Tibial artery (tissue), 4 donors: Measurements from ENCODE around the gene ZNF512B.
A peak's percentile ranks its signal among the peaks of the same experiment; 100 is the strongest.

Experiments used
- DNase-seq, 2 donors: peaks; one replicate each; pipeline ENCODE4 v3.0.0-alpha.2; 2019
- H3K27ac ChIP-seq, 2 donors: fragments of 200-600 bp; sonication (generic) in 1 of 2; 1 replicate in 1 of 2; 2 replicates in 1 of 2; pipeline ENCODE4 v1.5.1; 2018 to 2019; ENCODE audit warnings: mild to moderate bottlenecking in 1 of 2
- H3K27me3 ChIP-seq, 2 donors: fragments of 200-600 bp; sonication (generic) in 1 of 2; one replicate each; pipeline versions ENCODE4 v1.5.1 to v1.6.0; 2016 to 2019
- H3K36me3 ChIP-seq, 3 donors: fragments of 200-600 bp; sonication (generic) in 2 of 3; one replicate each; pipeline ENCODE4 v1.5.1; 2016 to 2019; ENCODE audit warnings: mild to moderate bottlenecking in 2 of 3
- H3K4me1 ChIP-seq, 4 donors: fragments of 200-600 bp; sonication (generic) in 2 of 4; 1 replicate in 3 of 4; 2 replicates in 1 of 4; pipeline ENCODE4 v1.5.1; 2016 to 2019
- H3K4me3 ChIP-seq, 2 donors: fragments of 200-600 bp; sonication (generic) in 1 of 2; 1 replicate in 1 of 2; 2 replicates in 1 of 2; pipeline ENCODE4 v1.5.1; 2018 to 2019; ENCODE audit warnings: mild to moderate bottlenecking in 2 of 2
- H3K9me3 ChIP-seq, 3 donors: fragments of 200-600 bp; sonication (generic) in 1 of 3; one replicate each; pipeline ENCODE4 v1.5.1; 2016 to 2019
- CTCF ChIP-seq, 2 experiments: fragments of 200-600 bp in 1 of 2; fragments of 450-650 bp in 1 of 2; IDR thresholded peaks; one replicate each; pipeline ENCODE4 v1.5.1; 2017 to 2019; ENCODE audit warnings: antibody characterized with exemption in 2 of 2, mild to moderate bottlenecking in 1 of 2, moderate library complexity in 1 of 2
- intact Hi-C: fragments of 100-400 bp; cut with DNase I; formaldehyde crosslinking; loops from one replicate; pipeline ENCODE4 v1.15.0; 2023; ENCODE audit warnings: low total_unique reads

Gene ZNF512B

GRCh38 chr20:64001607-64002011 lies 31.9 kb upstream of the ZNF512B start:
- intact Hi-C loops, result no loop called here
- Histone ChIP-seq H3K4me1 (no peaks in the 10 kb centered on the region), H3K27ac (no peak overlapping the region), H3K27me3 (no peaks in the 10 kb centered on the region), H3K36me3 (peaks cover 80 to 100% (median 94%) of the 10 kb centered on the region in 3 donors), H3K4me3 (no peak overlapping the region), H3K9me3 (no peaks in the 10 kb centered on the region)
- TF ChIP-seq CTCF (IDR thresholded peaks at IDR 0.05), result no peak
- DNase-seq, result no peak

GRCh38 chr20:64000906-64001305 lies 31.2 kb upstream of the ZNF512B start:
- peaks cover 87 to 100% (median 94%) of the 10 kb centered on the region in 3 donors for H3K36me3 ChIP-seq
- H3K27me3 ChIP-seq, result no peaks in the 10 kb centered on the region
- intact Hi-C loops, result no loop called here
- no peaks in the 10 kb centered on the region for H3K9me3 ChIP-seq
- H3K27ac ChIP-seq, result no peak overlapping the region
- TF ChIP-seq CTCF (IDR thresholded peaks at IDR 0.05), result no peak
- no peaks in the 10 kb centered on the region for H3K4me1 ChIP-seq
- no peak overlapping the region for H3K4me3 ChIP-seq
- no peak for DNase-seq

GRCh38 chr20:63982937-63983336 lies 13.2 kb upstream of the ZNF512B start:
- TF ChIP-seq CTCF (IDR thresholded peaks at IDR 0.05), result no peak
- Histone ChIP-seq H3K9me3 (no peaks in the 10 kb centered on the region), H3K27ac (no peak overlapping the region), H3K36me3 (peaks cover 35 to 55% (median 49%) of the 10 kb centered on the region in 3 donors), H3K27me3 (no peaks in the 10 kb centered on the region), H3K4me1 (peaks cover 0 to 50% (median 39%) of the 10 kb centered on the region in 4 donors), H3K4me3 (no peak overlapping the region)
- DNase-seq, result no peak
- intact Hi-C loops, result no loop called here

GRCh38 chr20:63980806-63981728 lies 11.3 kb upstream of the ZNF512B start, which contains the start of gene PRPF6:
TSS of gene PRPF6 (plus strand) at chr20:63981132. CDS start at chr20:63981246, 114 bp downstream.
- peak; percentile 60 to 81 for TF ChIP-seq CTCF (IDR thresholded peaks at IDR 0.05)
- peak within 1 kb of the TSS; percentile 87 to 89 for H3K27ac ChIP-seq
- intact Hi-C loops, result no loop called here
- H3K27me3 ChIP-seq, result no peaks in the 10 kb centered on the region
- H3K36me3 ChIP-seq, result peaks cover 23 to 36% (median 30%) of the 10 kb centered on the region in 3 donors
- H3K9me3 ChIP-seq, result no peaks in the 10 kb centered on the region
- H3K4me1 ChIP-seq, result peaks cover 0 to 51% (median 39%) of the 10 kb centered on the region in 4 donors
- peak; percentile 91 to 96 for DNase-seq
- peak within 1 kb of the TSS; percentile 97 to 98 for H3K4me3 ChIP-seq

- intact Hi-C loops, result no loop called here
- Histone ChIP-seq H3K27ac (peak overlapping the region; percentile 87 to 89), H3K27me3 (no peaks in the 10 kb centered on the region), H3K4me1 (peaks cover 0 to 51% (median 39%) of the 10 kb centered on the region in 4 donors), H3K4me3 (peak overlapping the region; percentile 97 to 98), H3K9me3 (no peaks in the 10 kb centered on the region), H3K36me3 (peaks cover 16 to 29% (median 23%) of the 10 kb centered on the region in 3 donors)
- no peak for DNase-seq
- TF ChIP-seq CTCF (IDR thresholded peaks at IDR 0.05), result no peak
Measured at GRCh38 chr20:63980317-63980805, 10.6 kb upstream of the ZNF512B start.
